NCI-H82 treated with DMSO at 0.1 percent for 48 hours (cell line): ENCODE data around the gene NABP1.

Source experiments
- DNase-seq: peaks from one replicate; lab custom pipeline; 2025; ENCODE audit not compliant: unreplicated experiment; lab: John Stamatoyannopoulos, UW

Gene NABP1

DNA sequence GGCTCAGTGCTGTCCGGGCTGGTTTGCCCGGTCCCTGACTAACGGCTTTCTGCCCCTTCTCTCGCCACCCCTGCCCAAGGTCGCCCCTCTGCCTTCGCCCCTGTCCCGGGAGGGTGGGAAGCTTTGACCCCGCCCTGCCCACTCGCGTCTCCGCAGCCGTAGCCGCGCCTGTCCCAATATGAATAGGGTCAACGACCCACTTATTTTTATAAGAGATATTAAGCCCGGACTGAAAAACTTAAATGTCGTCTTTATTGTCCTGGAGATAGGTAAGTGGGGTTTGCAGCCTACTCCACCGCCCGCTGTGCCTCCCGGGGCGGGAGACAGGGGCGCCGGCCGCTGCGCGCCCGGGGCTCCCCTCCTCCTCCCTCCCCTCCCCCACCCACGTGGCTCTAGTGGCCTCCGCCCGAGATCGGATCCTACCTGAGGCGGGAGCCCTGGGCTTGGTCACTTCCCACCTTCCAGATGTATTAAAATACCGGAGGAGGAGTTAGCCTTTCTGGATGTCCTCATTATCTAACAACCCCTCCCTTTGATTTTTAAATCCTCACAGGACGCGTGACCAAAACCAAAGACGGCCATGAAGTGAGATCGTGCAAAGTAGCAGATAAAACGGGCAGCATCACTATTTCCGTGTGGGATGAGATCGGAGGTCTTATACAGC is 633 bp downstream of the NABP1 start:
- no peak for DNase-seq

GRCh38 chr2:191679818-191680600 is 2.1 kb downstream of the NABP1 start:
- no peak for DNase-seq

GRCh38 chr2:191680639-191681038 is 2.7 kb downstream of the NABP1 start:
- DNase-seq, result no peak

DNA sequence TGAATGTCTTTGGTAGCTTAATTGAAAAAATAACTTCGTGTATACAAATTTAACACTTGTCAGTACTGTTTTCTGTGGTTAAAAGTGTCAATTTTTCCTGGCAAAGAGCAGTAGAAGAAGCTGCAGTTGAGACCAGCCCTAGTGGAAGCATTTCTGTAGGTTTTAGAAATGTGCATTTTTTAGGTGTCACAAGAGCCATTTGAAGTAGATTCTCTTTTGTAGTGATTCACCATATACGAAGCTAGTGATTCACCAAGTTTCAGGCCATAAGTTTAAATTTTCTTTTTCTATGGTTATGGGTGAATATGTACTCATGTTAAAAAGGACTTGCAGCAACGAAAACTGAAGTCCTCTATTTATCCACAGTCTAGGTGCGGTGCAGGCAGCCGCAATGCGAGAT is 4.2 kb downstream of the NABP1 start:
- DNase-seq, result no peak

GRCh38 chr2:191686066-191686465 is 8.1 kb downstream of the NABP1 start:
- DNase-seq, result no peak

GRCh38 chr2:191686729-191687128 is 8.8 kb downstream of the NABP1 start:
- DNase-seq, result no peak

DNA sequence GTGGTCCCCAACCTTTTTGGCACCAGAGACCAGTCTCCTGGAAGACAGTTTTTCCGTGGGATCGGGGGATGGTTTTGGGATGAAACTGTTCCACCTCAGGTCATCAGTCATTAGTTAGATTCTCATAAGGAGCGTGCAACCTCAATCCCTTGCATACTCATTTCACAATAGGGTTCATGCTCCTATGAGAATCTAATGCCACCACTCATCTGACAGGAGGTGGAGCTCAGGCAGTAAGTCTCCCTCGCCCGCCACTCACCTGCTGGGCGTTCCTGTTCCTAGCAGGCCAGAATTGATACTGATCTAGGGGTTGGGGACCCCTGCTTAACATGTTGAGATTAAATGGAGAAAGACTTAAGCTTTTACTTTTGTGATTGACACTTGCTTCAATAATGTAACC is 9.9 kb downstream of the NABP1 start:
- no peak for DNase-seq

GRCh38 chr2:191688934-191689695 is 11.2 kb downstream of the NABP1 start:
- DNase-seq, result no peak

DNA sequence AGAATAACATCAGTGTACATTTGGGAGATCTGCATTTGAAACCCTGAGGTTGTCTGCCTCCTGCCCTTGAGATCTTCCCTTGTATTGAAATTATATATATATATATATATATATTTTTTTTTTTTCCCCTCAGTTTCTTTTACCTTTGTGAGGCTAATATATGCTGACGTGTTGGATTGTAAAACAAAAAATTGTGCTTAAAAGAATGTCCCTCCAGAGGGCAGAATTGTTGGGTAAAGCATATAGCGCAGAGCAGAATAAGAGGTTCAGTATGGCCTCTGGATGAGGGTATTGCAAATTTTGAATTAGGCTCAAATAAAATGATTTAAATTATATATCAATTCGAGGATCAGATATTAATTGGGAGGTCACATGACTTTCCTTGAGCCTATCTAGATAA is 12.4 kb downstream of the NABP1 start:
- no peak for DNase-seq

DNA sequence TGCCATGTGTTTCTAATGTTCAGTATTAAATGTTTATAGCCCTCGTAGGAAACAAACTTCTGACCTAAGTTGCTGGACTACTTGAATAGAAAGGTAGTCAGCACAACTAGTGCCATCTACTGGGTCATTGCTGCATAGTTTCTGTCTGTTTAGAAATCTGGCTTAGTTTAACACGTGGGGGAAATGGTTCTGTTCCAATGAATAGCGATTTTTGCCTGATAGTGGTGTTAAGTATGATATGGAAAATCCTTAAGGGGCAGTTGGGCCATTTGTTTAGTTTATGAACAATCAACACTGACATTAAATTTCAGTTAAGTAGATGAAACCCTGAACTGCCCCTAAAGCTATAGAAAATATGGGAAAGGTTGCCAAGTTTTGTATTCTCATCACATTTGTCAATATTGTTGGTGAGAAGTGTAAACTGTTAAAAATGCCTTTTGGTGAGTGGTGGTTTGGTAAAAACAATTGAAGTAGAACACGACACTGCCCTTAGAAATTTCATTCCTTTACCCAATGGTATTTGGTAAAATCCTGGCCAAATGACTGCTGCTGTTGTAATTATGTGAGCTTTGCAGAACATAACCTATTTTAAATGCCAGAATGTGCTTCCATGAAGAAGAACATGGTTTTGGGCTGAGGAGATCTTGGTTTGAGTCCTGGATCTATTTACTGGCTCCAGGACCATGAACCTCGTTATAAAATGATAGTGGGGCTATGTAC is 13.2 kb downstream of the NABP1 start:
- DNase-seq, result peak; percentile 41

DNA sequence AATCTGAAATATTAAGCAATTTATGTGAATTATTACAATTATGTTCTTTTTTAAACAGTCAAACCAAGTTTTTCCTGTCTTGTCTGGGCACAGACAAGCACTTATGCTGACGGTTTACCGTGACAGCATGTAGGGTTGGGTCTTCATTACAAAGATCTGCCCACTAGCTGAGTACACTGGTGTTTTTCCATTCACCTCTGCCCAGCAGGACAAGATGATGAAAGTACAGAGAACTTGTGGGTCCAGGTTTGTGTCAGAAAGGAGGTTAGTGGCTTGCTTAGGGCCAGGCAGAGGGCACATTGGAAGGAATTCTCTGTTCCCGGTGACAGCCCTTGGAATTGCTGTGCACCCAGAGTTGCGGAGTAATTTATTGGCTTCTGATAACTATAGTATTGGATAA is 14.0 kb downstream of the NABP1 start:
- DNase-seq, result no peak

GRCh38 chr2:191692502-191693115 is 14.7 kb downstream of the NABP1 start:
- DNase-seq, result no peak

- no peak for DNase-seq
Measured at GRCh38 chr2:191693166-191693565, 15.2 kb downstream of the NABP1 start.

GRCh38 chr2:191693778-191694177 is 15.8 kb downstream of the NABP1 start:
- no peak for DNase-seq

GRCh38 chr2:191696001-191696400 is 18.1 kb downstream of the NABP1 start:
- no peak for DNase-seq

GRCh38 chr2:191696966-191697365 is 19.0 kb downstream of the NABP1 start:
- DNase-seq, result no peak

- no peak for DNase-seq
Measured at GRCh38 chr2:191697870-191698269, 19.9 kb downstream of the NABP1 start.

DNA sequence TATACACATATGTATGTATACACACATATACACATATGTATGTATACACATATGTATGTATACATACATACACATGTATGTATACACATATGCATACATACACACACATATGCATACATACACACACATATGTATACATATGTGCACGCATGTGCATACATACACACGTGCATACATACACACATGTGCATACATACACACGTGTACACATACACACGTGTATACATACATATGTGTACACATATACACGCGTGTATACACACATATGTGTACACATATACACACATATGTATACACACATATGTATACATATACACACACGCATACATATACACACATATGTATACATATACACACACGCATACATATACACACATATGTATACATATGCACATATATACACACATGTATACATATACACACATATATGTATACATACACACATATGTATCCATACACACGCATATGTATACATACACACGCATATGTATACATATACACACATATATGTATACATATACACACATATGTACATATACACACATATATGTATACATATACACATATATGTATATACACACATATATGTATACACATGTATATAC is 21.5 kb downstream of the NABP1 start:
- no peak for DNase-seq

DNA sequence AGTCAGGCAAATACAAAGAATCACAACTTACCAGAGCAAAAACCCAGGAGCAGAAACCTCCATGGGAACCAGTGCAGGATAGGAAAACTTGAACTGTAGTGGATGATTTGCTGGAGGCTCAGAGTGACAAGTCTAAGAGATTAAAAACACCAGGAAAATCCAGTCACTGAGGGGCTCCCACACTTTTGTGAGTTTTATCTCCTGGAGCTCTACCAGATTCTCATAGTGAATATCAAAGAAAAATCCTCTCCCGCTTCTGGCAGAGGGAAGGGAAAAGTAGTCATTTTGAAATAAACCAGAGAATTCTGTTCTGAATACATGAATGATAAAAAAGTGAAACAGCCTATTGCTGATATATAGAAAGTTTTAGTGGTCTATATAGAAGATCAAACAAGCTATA is 23.1 kb downstream of the NABP1 start:
- no peak for DNase-seq

DNA sequence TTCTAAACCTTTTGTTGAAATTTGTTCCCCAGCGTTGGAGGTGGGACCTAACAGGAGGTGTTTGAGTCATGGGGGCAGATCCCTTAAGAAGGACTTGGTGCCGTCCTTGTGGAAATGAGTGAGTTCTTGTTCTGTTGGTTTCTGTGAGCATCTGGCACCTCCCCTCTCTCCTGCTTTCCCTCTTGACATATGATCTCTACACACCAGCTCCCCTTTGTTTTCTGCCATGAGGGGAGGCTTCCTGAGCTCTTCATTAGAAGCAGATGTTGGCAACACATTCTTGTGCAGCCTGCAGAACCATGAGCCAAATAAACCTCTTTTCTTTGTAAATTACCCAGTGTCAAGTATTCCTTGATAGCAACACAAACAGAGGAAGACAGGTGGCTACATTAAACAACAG is 23.8 kb downstream of the NABP1 start:
- DNase-seq, result no peak
